ENCODE results near the gene CLOCK. TPM values are rescaled to one million over a fixed set of nuclear protein-coding genes. Genes with fewer than 3 reads are reported as not detected.

The CLOCK gene
- total and polyA plus RNA-seq, 10 of the 15 experiments (the other 5 are each of a cell fraction or from before 2014, with no cell fraction given) = 2.8 to 11.7 (median 10.4) TPM

- Histone ChIP-seq H3K27ac (ENCODE audit: control insufficient read depth, insufficient read depth) (peak overlapping the region; percentile 91), H3K4me1 (ENCODE audit: control insufficient read depth, insufficient read depth, low read length) (peaks cover 3% of the 10 kb centered on the region; the same call in 1 of the 2 replicates), H3K4me2 (ENCODE audit: control insufficient read depth, insufficient read depth) (peak overlapping the region; percentile 82), H3K4me3 (peak overlapping the region; percentile 88), H3K36me3 (ENCODE audit: control insufficient read depth in 2 of 2, insufficient read depth in 2 of 2, low read length in 1 of 2) (peaks cover 0 to 4% of the 10 kb centered on the region in 2 experiments; a peak in 1 of 4 replicates), H2AFZ (ENCODE audit: control insufficient read depth, low read depth, low read length) (peak overlapping the region; percentile 94), H3K79me2 (ENCODE audit: control insufficient read depth, insufficient read depth, low read length) (peaks cover 57% of the 10 kb centered on the region), H3K27me3 (replicated peaks in 1 of 2; ENCODE audit: control insufficient read depth in 2 of 2, insufficient read depth in 2 of 2, low read length in 1 of 2) (no peaks in the 10 kb centered on the region), H3K9ac (ENCODE audit: control insufficient read depth, insufficient read depth, low read length) (peak overlapping the region; percentile 91), H4K20me1 (ENCODE audit: control insufficient read depth, insufficient read depth) (0 out of 2 replicates have a peak, but pooled peaks cover 2% of the 10 kb centered on the region), H3K9me3 (replicated peaks; ENCODE audit: control insufficient read depth, insufficient read depth, low read length) (no peaks in the 10 kb centered on the region)
- FAIRE-seq (no peak), ATAC-seq (peak; percentile 36), DNase-seq (ENCODE audit: low read depth, low spot score) (no peak)
- ChIA-PET POLR2A (interaction anchor here (0.7 to 2.3 kb wide), 9 partner anchors 10 to 552 kb away, joined by 3 to 7 read pairs (median 4); partner anchors contain the start of genes CEP135 and SRD5A3), CTCF (interaction anchor here (8.4 kb wide), 1 partner anchor 13 kb away, joined by 75 read pairs; no protein-coding TSS in a partner anchor), SMC1A (ENCODE audit: uncharacterized antibody, unreplicated experiment) (interaction anchor here (1.0 to 3.3 kb wide), 4 partner anchors 22 to 149 kb away, joined by 3 to 12 read pairs (median 5); partner anchors contain the start of gene SRD5A3), RAD21 (ENCODE audit: unreplicated experiment) (interaction anchor here (0.7 to 6.1 kb wide), 3 partner anchors 13 to 1042 kb away, joined by 3 to 41 read pairs (median 3); no protein-coding TSS in a partner anchor)
- BruUV-seq (replicated peaks) = no TSS peak
- in situ Hi-C loops (cut with MboI) = loop anchor here (5.0 kb wide), 1 partner anchor 151 kb away; the partner anchor contains the start of gene CLOCK
- under 1% methylated on average over 41 of the region's 41 CpGs for WGBS (ENCODE audit: insufficient coverage, insufficient replicate concordance, low lambda C conversion rate, missing lambda C conversion rate)
- intact Hi-C loops (cut with micrococcal nuclease; ENCODE audit: unreplicated experiment) = loop anchor here (2.0 to 5.0 kb wide), 3 partner anchors 49 to 456 kb away; partner anchors contain the start of genes CLOCK, EXOC1 and SRD5A3
- no peak; the same call in 1 of the 2 replicates for TF ChIP-seq SIN3A (IDR thresholded peaks at IDR 0.05; ENCODE audit: low read depth, low read length)
- TF ChIP-seq CHD2 (IDR thresholded peaks at IDR 0.05; ENCODE audit: borderline replicate concordance, low read depth, low read length) = 0 out of 2 replicates have a peak, but pooled peaks have one; percentile 37
- 0 out of 2 replicates have a peak, but pooled peaks have one; percentile 4 for TF ChIP-seq IKZF1 (conservative IDR thresholded peaks at IDR 0.05)
- TF ChIP-seq WRNIP1 (IDR thresholded peaks at IDR 0.05; ENCODE audit: borderline replicate concordance, low read depth, low read length) = 0 out of 2 replicates have a peak, but pooled peaks have one; percentile 22
- TF ChIP-seq GABPA (IDR thresholded peaks at IDR 0.05; ENCODE audit: low read depth) = 0 out of 2 replicates have a peak, but pooled peaks have one; percentile 1
- 0 out of 2 replicates have a peak, but pooled peaks have one; percentile 64 for TF ChIP-seq RCOR1 (conservative IDR thresholded peaks at IDR 0.05; ENCODE audit: low read depth, low read length)
- TF ChIP-seq, protein P1, sequence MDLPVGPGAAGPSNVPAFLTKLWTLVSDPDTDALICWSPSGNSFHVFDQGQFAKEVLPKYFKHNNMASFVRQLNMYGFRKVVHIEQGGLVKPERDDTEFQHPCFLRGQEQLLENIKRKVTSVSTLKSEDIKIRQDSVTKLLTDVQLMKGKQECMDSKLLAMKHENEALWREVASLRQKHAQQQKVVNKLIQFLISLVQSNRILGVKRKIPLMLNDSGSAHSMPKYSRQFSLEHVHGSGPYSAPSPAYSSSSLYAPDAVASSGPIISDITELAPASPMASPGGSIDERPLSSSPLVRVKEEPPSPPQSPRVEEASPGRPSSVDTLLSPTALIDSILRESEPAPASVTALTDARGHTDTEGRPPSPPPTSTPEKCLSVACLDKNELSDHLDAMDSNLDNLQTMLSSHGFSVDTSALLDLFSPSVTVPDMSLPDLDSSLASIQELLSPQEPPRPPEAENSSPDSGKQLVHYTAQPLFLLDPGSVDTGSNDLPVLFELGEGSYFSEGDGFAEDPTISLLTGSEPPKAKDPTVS (IDR thresholded peaks at IDR 0.05; ENCODE audit: low read depth, low read length) = no peak
- TF ChIP-seq NR2F1 (conservative IDR thresholded peaks at IDR 0.05) = 0 out of 2 replicates have a peak, but pooled peaks have one; percentile 5
- peak; percentile 47; the same call in 1 of the 2 replicates for TF ChIP-seq EED (IDR thresholded peaks at IDR 0.05; ENCODE audit: low read depth)
- 0 out of 2 replicates have a peak, but pooled peaks have one; percentile 3 for TF ChIP-seq ZNF687 (IDR thresholded peaks at IDR 0.05)
- peak; percentile 22; the same call in 1 of the 2 replicates for TF ChIP-seq MXI1 (IDR thresholded peaks at IDR 0.05; ENCODE audit: low read depth, low read length)
- TF ChIP-seq JUNB (IDR thresholded peaks at IDR 0.05) = no peak
- TF ChIP-seq, protein P2, sequence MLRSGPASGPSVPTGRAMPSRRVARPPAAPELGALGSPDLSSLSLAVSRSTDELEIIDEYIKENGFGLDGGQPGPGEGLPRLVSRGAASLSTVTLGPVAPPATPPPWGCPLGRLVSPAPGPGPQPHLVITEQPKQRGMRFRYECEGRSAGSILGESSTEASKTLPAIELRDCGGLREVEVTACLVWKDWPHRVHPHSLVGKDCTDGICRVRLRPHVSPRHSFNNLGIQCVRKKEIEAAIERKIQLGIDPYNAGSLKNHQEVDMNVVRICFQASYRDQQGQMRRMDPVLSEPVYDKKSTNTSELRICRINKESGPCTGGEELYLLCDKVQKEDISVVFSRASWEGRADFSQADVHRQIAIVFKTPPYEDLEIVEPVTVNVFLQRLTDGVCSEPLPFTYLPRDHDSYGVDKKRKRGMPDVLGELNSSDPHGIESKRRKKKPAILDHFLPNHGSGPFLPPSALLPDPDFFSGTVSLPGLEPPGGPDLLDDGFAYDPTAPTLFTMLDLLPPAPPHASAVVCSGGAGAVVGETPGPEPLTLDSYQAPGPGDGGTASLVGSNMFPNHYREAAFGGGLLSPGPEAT (IDR thresholded peaks at IDR 0.05; ENCODE audit: low read depth) = 0 out of 2 replicates have a peak, but pooled peaks have one; percentile 27
- 0 out of 2 replicates have a peak, but pooled peaks have one; percentile 74 for TF ChIP-seq GATAD2B (conservative IDR thresholded peaks at IDR 0.05; ENCODE audit: low read depth)
Measured at GRCh38 chr4:55396308-55397125, 150.2 kb downstream of the CLOCK start.
